DND-41 (cell line): ENCODE measurements around the gene ARHGEF6.
A peak's percentile ranks its signal among the peaks of the same experiment; 100 is the strongest.

Experiments used
- ATAC-seq: fragments of 200-7000 bp; cut with Tn5 transposase; 3 replicates; pipeline ENCODE4 v1.9.1; 2021; ENCODE audit warnings: low read depth; ENCODE audit not compliant: insufficient read depth
- DNase-seq: peaks from one replicate; pipeline ENCODE4 v3.0.0-alpha.2; 2020
- H2AFZ ChIP-seq: 2 replicates; pipeline ENCODE4 v1.6.0; 2012; ENCODE audit warnings: low read depth, low read length
- H3K27ac ChIP-seq: 2 replicates; pipeline ENCODE4 v1.5.1; 2012; ENCODE audit warnings: low read length, inconsistent platforms
- H3K27me3 ChIP-seq: fragments of 200-600 bp; sonication (generic); 2 replicates; pipeline ENCODE4 v1.6.0; 2012; ENCODE audit warnings: low read length, mild to moderate bottlenecking, inconsistent platforms; ENCODE audit not compliant: insufficient read depth, poor library complexity
- H3K36me3 ChIP-seq: 2 replicates; pipeline ENCODE4 v1.5.1; 2012; ENCODE audit warnings: low read length, inconsistent platforms; ENCODE audit not compliant: insufficient read depth
- H3K4me1 ChIP-seq: 2 replicates; pipeline ENCODE4 v1.5.1; 2012; ENCODE audit warnings: mild to moderate bottlenecking, low read length; ENCODE audit not compliant: insufficient read depth
- H3K4me2 ChIP-seq: 2 replicates; pipeline ENCODE4 v1.6.0; 2012; ENCODE audit warnings: mild to moderate bottlenecking, moderate library complexity, low read length, inconsistent platforms; ENCODE audit not compliant: insufficient read depth
- H3K4me3 ChIP-seq, 2 experiments: fragments of 200-600 bp in 1 of 2; shearing (Covaris generic) in 1 of 2; 2 replicates each; pipeline ENCODE4 v1.5.1; 2012 to 2016; ENCODE audit warnings: inconsistent platforms in 2 of 2, low read length in 2 of 2, mild to moderate bottlenecking in 2 of 2, low read depth in 1 of 2, moderate library complexity in 1 of 2
- H3K79me2 ChIP-seq: 2 replicates; pipeline ENCODE4 v1.6.0; 2012; ENCODE audit warnings: low read length, inconsistent platforms; ENCODE audit not compliant: insufficient read depth
- H3K9ac ChIP-seq: 2 replicates; pipeline ENCODE4 v1.6.0; 2012; ENCODE audit warnings: low read depth, mild to moderate bottlenecking, inconsistent platforms, low read length, moderate library complexity
- H3K9me3 ChIP-seq: 2 replicates; pipeline ENCODE4 v1.5.1; 2012; ENCODE audit warnings: low read length, moderate library complexity, mild to moderate bottlenecking, inconsistent platforms; ENCODE audit not compliant: insufficient read depth, severe bottlenecking
- H4K20me1 ChIP-seq: 2 replicates; pipeline ENCODE4 v1.6.0; 2012; ENCODE audit warnings: low read length; ENCODE audit not compliant: insufficient read depth
- EZH2 ChIP-seq: IDR thresholded peaks from 3 replicates; pipeline ENCODE4 v1.6.1; 2012; ENCODE audit warnings: borderline replicate concordance, low read depth, mild to moderate bottlenecking, moderate library complexity, low read length, inconsistent platforms; ENCODE audit not compliant: severe bottlenecking
- TF ChIP-seq, protein P1 (sequence below): IDR thresholded peaks from 2 replicates; pipeline ENCODE4 v1.5.1; 2012; ENCODE audit warnings: borderline replicate concordance, low read length, moderate library complexity, mild to moderate bottlenecking; ENCODE audit not compliant: poor library complexity, severe bottlenecking; ENCODE audit errors: extremely low read depth

Gene ARHGEF6

DNA sequence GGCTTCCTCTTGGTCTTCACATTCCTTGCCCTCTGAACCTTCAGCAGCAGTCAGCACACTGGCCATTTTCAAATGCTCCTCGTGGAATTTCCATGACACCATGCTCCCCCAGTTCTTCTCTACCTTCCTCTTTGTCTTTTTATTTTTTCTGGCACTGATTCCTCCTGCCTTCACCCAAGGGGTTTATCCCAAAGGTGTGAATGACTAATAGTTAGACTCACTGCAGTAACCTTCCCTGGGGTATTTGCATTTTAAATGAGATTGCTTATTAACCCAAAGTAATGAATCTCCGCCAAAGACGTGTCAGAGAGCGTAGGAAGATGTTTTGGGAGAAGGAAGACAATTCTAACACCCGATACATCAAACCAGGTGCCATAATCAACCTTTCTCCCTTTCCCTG, 96.6 kb downstream of the ARHGEF6 start:
- ATAC-seq (no peak), DNase-seq (no peak)
- no peaks in the 10 kb centered on the region for H3K79me2 ChIP-seq
- no peak overlapping the region for H3K4me3 ChIP-seq
- no peak overlapping the region for H3K4me2 ChIP-seq
- no peaks in the 10 kb centered on the region for H4K20me1 ChIP-seq
- H3K36me3 ChIP-seq, result peaks cover 73% of the 10 kb centered on the region
- no peak overlapping the region for H3K27ac ChIP-seq
- H3K9me3 ChIP-seq, result no peaks in the 10 kb centered on the region
- TF ChIP-seq EZH2, result no peak
- TF ChIP-seq, protein P1, sequence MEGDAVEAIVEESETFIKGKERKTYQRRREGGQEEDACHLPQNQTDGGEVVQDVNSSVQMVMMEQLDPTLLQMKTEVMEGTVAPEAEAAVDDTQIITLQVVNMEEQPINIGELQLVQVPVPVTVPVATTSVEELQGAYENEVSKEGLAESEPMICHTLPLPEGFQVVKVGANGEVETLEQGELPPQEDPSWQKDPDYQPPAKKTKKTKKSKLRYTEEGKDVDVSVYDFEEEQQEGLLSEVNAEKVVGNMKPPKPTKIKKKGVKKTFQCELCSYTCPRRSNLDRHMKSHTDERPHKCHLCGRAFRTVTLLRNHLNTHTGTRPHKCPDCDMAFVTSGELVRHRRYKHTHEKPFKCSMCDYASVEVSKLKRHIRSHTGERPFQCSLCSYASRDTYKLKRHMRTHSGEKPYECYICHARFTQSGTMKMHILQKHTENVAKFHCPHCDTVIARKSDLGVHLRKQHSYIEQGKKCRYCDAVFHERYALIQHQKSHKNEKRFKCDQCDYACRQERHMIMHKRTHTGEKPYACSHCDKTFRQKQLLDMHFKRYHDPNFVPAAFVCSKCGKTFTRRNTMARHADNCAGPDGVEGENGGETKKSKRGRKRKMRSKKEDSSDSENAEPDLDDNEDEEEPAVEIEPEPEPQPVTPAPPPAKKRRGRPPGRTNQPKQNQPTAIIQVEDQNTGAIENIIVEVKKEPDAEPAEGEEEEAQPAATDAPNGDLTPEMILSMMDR, result no peak
- no peak overlapping the region for H3K9ac ChIP-seq
- H2AFZ ChIP-seq, result no peak overlapping the region
- no peaks in the 10 kb centered on the region for H3K27me3 ChIP-seq
- peaks cover 6% of the 10 kb centered on the region; the same call in 1 of the 2 replicates for H3K4me1 ChIP-seq

DNA sequence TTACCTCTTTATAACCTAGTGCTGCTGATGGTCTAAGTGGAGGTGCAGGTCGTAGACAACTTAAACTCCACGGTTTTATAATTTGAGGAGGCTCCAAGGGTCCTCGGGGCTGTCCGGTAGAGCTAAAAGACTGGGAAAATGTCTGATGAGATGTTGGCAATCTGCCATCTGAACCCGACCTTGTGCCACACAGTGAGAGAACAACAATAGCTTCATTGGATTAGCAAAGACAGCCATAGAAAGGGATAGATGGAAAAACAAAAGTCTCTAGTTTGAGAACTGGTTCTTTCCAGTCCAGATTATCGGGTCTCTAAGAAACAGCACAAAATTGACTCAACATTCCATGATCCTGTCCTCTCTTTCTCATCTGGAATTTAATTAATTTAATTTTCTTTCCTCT, 101.2 kb downstream of the ARHGEF6 start:
- no peak overlapping the region for H3K27ac ChIP-seq
- no peak overlapping the region for H3K4me2 ChIP-seq
- DNase-seq, result no peak
- H3K27me3 ChIP-seq, result no peaks in the 10 kb centered on the region
- no peak overlapping the region for H3K4me3 ChIP-seq
- H4K20me1 ChIP-seq, result no peaks in the 10 kb centered on the region
- TF ChIP-seq, protein P1, result no peak
- no peak for TF ChIP-seq EZH2
- no peak overlapping the region for H2AFZ ChIP-seq
- no peak overlapping the region for H3K9ac ChIP-seq
- H3K36me3 ChIP-seq, result peaks cover 59% of the 10 kb centered on the region
- no peaks in the 10 kb centered on the region for H3K4me1 ChIP-seq
- H3K79me2 ChIP-seq, result no peaks in the 10 kb centered on the region
- H3K9me3 ChIP-seq, result no peaks in the 10 kb centered on the region
- no peak for ATAC-seq

DNA sequence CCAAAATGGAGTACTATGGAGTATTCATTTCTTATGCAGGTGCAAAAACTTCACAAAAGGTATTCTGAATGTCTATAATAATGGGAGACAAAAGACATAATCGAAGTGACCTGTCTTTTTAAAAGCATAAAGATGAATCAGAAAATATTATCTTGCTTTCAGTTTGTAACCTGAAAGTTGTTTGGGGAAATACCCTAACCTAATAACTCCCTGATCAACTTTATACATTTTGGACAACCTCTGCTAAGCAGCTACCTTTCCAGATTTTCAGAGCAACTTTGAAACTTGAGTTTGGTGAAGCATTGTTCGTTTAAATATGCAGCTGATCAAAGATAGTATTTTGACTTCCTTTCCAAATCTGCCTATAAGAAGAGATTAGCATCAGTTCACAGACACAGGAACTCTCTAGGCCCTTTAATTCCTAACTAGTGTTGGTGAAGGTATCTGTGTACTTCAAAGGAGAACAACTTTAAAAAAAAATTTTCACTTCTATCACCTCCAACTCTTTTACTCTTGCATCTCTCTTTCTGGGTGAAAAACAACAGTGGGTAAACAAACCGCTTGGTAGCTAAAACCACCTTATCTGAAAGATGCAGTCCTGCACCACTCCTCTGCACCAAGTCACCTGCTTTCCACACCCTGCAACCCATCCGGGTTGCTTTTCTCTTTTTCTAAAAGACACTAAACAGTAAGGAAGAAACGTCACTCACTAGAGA, 106.3 kb downstream of the ARHGEF6 start:
- peak; percentile 66 for ATAC-seq
- TF ChIP-seq, protein P1, result no peak
- TF ChIP-seq EZH2, result no peak
- H3K4me2 ChIP-seq, result no peak overlapping the region
- H3K36me3 ChIP-seq, result peaks cover 66% of the 10 kb centered on the region
- H2AFZ ChIP-seq, result no peak overlapping the region
- H3K4me3 ChIP-seq, result no peak overlapping the region
- no peaks in the 10 kb centered on the region for H3K4me1 ChIP-seq
- no peak overlapping the region for H3K9ac ChIP-seq
- H3K27me3 ChIP-seq, result no peaks in the 10 kb centered on the region
- H3K79me2 ChIP-seq, result no peaks in the 10 kb centered on the region
- no peak for DNase-seq
- no peak overlapping the region for H3K27ac ChIP-seq
- no peaks in the 10 kb centered on the region for H4K20me1 ChIP-seq
- H3K9me3 ChIP-seq, result no peaks in the 10 kb centered on the region
